CD14-positive monocyte (primary cell): Measurements from ENCODE around the gene MAP2K7. TPM values are rescaled to one million over a fixed set of nuclear protein-coding genes. Genes with fewer than 3 reads are reported as not detected.

Experiments used
- DNase-seq, 3 donors: peaks; one replicate each; pipeline ENCODE4 v3.0.0-alpha.2; 2011 to 2022
- H2AFZ ChIP-seq: 2 replicates; pipeline ENCODE4 v1.6.0; 2012; ENCODE audit warnings: mild to moderate bottlenecking, low read depth, low read length, inconsistent platforms; ENCODE audit not compliant: insufficient read depth, poor library complexity, severe bottlenecking
- H3K27ac ChIP-seq, 2 donors: 1 replicate in 1 of 2; 2 replicates in 1 of 2; pipeline ENCODE4 v1.5.1; 2012 to 2013; ENCODE audit warnings: low read length in 2 of 2, control low read depth in 1 of 2, inconsistent platforms in 1 of 2, low read depth in 1 of 2, mild to moderate bottlenecking in 1 of 2
- H3K27me3 ChIP-seq, 2 donors: one replicate each; pipeline versions ENCODE4 v1.6.0 to v1.6.1; 2011 to 2013; ENCODE audit warnings: low read length in 2 of 2; ENCODE audit not compliant: control insufficient read depth in 2 of 2, insufficient read depth in 2 of 2
- H3K36me3 ChIP-seq, 2 donors: replicated peaks in 1 of 2; 1 replicate in 1 of 2; 2 replicates in 1 of 2; pipeline versions ENCODE4 v1.5.1 to v1.6.1; 2012 to 2013; ENCODE audit warnings: low read length in 2 of 2, control low read depth in 1 of 2, inconsistent platforms in 1 of 2, mild to moderate bottlenecking in 1 of 2; ENCODE audit not compliant: insufficient read depth in 2 of 2, control insufficient read depth in 1 of 2
- H3K4me1 ChIP-seq, 2 donors: 1 replicate in 1 of 2; 2 replicates in 1 of 2; pipeline versions ENCODE4 v1.5.1 to v1.6.1; 2012 to 2013; ENCODE audit warnings: low read length in 2 of 2, control low read depth in 1 of 2, inconsistent platforms in 1 of 2, mild to moderate bottlenecking in 1 of 2, moderate library complexity in 1 of 2; ENCODE audit not compliant: insufficient read depth in 2 of 2, control insufficient read depth in 1 of 2
- H3K4me2 ChIP-seq: replicated peaks from 2 replicates; pipeline ENCODE3; 2012; ENCODE audit warnings: low read length, moderate library complexity, mild to moderate bottlenecking; ENCODE audit not compliant: poor library complexity, severe bottlenecking; ENCODE audit errors: extremely low read depth
- H3K4me3 ChIP-seq, 3 experiments: fragments of 200-600 bp in 1 of 3; sonication (generic) in 1 of 3; replicated peaks in 1 of 3; 1 replicate in 2 of 3; 2 replicates in 1 of 3; pipeline ENCODE4 v1.5.1; 2011 to 2013; ENCODE audit warnings: low read length in 3 of 3, mild to moderate bottlenecking in 3 of 3, control low read depth in 2 of 3, low read depth in 2 of 3, inconsistent platforms in 1 of 3, moderate library complexity in 1 of 3
- H3K79me2 ChIP-seq: 2 replicates; pipeline ENCODE4 v1.6.0; 2012; ENCODE audit warnings: mild to moderate bottlenecking, control low read depth, inconsistent platforms, low read length, moderate library complexity; ENCODE audit not compliant: insufficient read depth
- H3K9ac ChIP-seq: 2 replicates; pipeline ENCODE4 v1.6.0; 2017; ENCODE audit warnings: low read length, mild to moderate bottlenecking; ENCODE audit not compliant: insufficient read depth, poor library complexity, severe bottlenecking
- H3K9me3 ChIP-seq, 2 donors: replicated peaks in 1 of 2; 1 replicate in 1 of 2; 2 replicates in 1 of 2; pipeline versions ENCODE4 v1.5.1 to v1.6.1; 2012 to 2013; ENCODE audit warnings: low read length in 2 of 2, control low read depth in 1 of 2; ENCODE audit not compliant: control insufficient read depth in 1 of 2, insufficient read depth in 1 of 2
- H4K20me1 ChIP-seq: 2 replicates; pipeline ENCODE4 v1.6.0; 2012; ENCODE audit warnings: mild to moderate bottlenecking, low read length, control low read depth, moderate library complexity; ENCODE audit not compliant: insufficient read depth
- H3K27ac Mint-ChIP-seq, 7 donors: one replicate each; pipeline ENCODE4 v1.8.0; 2020; ENCODE audit warnings: mild to moderate bottlenecking in 7 of 7, mixed read lengths in 7 of 7, moderate library complexity in 6 of 7, inconsistent platforms in 2 of 7
- H3K27me3 Mint-ChIP-seq, 3 donors: one replicate each; pipeline ENCODE4 v1.8.0; 2021 to 2022; ENCODE audit warnings: low read depth in 3 of 3, mild to moderate bottlenecking in 3 of 3, mixed read lengths in 3 of 3, moderate library complexity in 3 of 3, inconsistent platforms in 1 of 3
- H3K36me3 Mint-ChIP-seq, 2 donors: one replicate each; pipeline ENCODE4 v1.8.0; 2020; ENCODE audit warnings: mixed read lengths in 2 of 2, inconsistent platforms in 1 of 2, mild to moderate bottlenecking in 1 of 2
- H3K4me1 Mint-ChIP-seq: one replicate; pipeline ENCODE4 v1.8.0; 2020; ENCODE audit warnings: mild to moderate bottlenecking, mixed read lengths
- H3K4me3 Mint-ChIP-seq, 2 donors: one replicate each; pipeline ENCODE4 v1.8.0; 2020; ENCODE audit warnings: mild to moderate bottlenecking in 2 of 2, mixed read lengths in 2 of 2, moderate library complexity in 1 of 2
- H3K9me3 Mint-ChIP-seq, 7 donors: one replicate each; pipeline ENCODE4 v1.8.0; 2020 to 2022; ENCODE audit warnings: mixed read lengths in 7 of 7, mild to moderate bottlenecking in 6 of 7, moderate library complexity in 6 of 7, inconsistent platforms in 2 of 7
- CTCF ChIP-seq: fragments of 200-600 bp; IDR thresholded peaks from one replicate; pipeline ENCODE4 v1.8.0; 2022; ENCODE audit warnings: antibody characterized with exemption, mild to moderate bottlenecking
- WGBS: methylation state at CpG from one replicate; pipeline ENCODE4 v1.1.5; 2013; ENCODE audit warnings: missing lambda C conversion rate; ENCODE audit not compliant: insufficient coverage; 5-methylcytosine and 5-hydroxymethylcytosine counted together
- intact Hi-C, 2 donors: fragments of 100-400 bp; cut with micrococcal nuclease; formaldehyde crosslinking; loops; one replicate each; pipeline versions ENCODE4 v1.15.0 to v1.15.1; 2023
- polyA plus RNA-seq, 3 donors: library from polyadenylated mRNA; depleted of rRNA in 1 of 3; unstranded in 2 of 3; stranded (reverse) in 1 of 3; fragments of 300-500 nt in 2 of 3; fragments of >200 nt in 1 of 3; fragmentation: Illumina TruSeq in 2 of 3; gene quantifications; 1 replicate in 2 of 3; 2 replicates in 1 of 3; pipeline ENCODE4 v1.2.3, GENCODE V29; 2012 to 2021

The MAP2K7 gene
- polyA plus RNA-seq, 3 donors = 0.92 to 39.5 (median 1.5) TPM

DNA sequence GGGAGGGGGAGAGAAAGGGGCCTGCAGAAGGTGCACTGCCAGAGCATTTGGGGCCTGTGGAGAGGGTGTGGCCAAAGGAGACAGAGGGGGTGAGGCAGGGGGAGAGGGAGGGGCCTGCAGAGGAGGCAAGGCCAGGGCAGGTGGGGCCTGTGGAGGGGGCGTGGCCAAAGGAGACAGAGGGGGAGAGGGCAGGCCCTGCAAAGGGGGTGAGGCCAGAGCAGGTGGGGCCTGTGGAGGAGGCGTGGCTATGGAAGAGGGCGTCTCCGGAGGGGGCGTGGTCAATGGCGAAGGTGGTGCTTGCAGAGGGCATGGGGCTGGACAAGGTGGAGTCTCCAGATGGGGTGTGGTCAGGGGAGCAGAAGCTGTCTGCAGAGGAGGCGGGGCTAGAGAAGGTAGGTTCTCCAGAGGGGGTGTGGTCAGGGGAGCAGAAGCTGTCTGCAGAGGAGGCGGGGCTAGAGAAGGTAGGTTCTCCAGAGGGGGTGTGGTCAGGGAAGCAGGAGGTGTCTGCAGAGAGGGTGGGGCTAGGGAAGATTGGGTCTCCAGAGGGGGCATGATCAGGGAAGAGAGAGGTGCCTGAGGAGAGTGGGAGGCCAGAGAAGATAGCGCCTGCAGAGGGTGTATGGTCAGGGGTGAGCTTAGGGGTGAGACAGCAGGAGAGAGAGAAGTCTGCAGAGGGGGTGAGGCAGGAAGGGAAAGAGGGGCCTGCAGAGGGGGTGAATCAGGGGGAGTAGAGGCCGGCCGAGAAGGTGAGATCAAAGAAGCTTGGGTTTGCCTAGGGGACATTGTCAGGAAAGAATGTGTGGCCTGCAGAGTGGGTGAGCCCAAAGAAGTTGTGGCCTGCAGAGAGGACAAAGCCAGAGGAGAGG, 32.9 kb upstream of the MAP2K7 start:
- no peaks in the 10 kb centered on the region for H3K36me3 ChIP-seq

More for the DNA sequence above, 32.9 kb upstream of the MAP2K7 start:
- no peak overlapping the region for H3K27ac ChIP-seq
- no peak for TF ChIP-seq CTCF
- Mint-ChIP-seq H3K27me3 (peaks cover 66 to 81% (median 73%) of the 10 kb centered on the region in 3 donors), H3K9me3 (peaks cover 3 to 45% (median 11%) of the 10 kb centered on the region in 7 donors), H3K4me1 (peaks cover 28% of the 10 kb centered on the region), H3K27ac (peak overlapping the region in 3 of 7 donors; percentile 5 to 53 (median 26)), H3K36me3 (peaks cover 0 to 8% of the 10 kb centered on the region in 2 donors), H3K4me3 (peak overlapping the region in 1 of 2 donors; percentile 88)
- H3K79me2 ChIP-seq = no peaks in the 10 kb centered on the region
- H3K9me3 ChIP-seq = peaks cover 3 to 19% of the 10 kb centered on the region in 2 donors
- intact Hi-C loops = loop anchor here in 1 of 2 donors (5.0 kb wide), 1 partner anchor 51 kb away; the partner anchor contains the start of gene SNAPC2
- DNase-seq = peak in 1 of 3 donors; percentile 24
- peak overlapping the region; percentile 75 for H3K4me2 ChIP-seq
- no peak overlapping the region for H2AFZ ChIP-seq
- no peaks in the 10 kb centered on the region for H4K20me1 ChIP-seq
- peaks cover 37 to 49% of the 10 kb centered on the region in 2 donors for H3K4me1 ChIP-seq
- peak overlapping the region in 1 of 3 experiments; percentile 68 for H3K4me3 ChIP-seq
- no peak overlapping the region for H3K9ac ChIP-seq
- H3K27me3 ChIP-seq = peaks cover 33 to 67% of the 10 kb centered on the region in 2 donors
- WGBS = 28% methylated on average over 10 of the region's 11 CpGs
